HepG2 (cell line): Measurements from ENCODE around the gene RPS6KC1. TPM values are rescaled to one million over a fixed set of nuclear protein-coding genes. Genes with fewer than 3 reads are reported as not detected.
A peak's percentile ranks its signal among the peaks of the same experiment; 100 is the strongest.

Source experiments
- ATAD3A ChIP-seq: sonication (generic); formaldehyde crosslinking; IDR thresholded peaks from 2 replicates; pipeline ENCODE4 v1.4.0; 2020; ENCODE audit warnings: missing genetic modification reagents
- MTF1 ChIP-seq: sonication (generic); formaldehyde crosslinking; IDR thresholded peaks from 2 replicates; pipeline ENCODE4 v1.5.0; 2020; ENCODE audit warnings: missing genetic modification reagents
- MXD4 ChIP-seq: IDR thresholded peaks from 2 replicates; pipeline ENCODE4 v1.6.1; 2016; ENCODE audit warnings: mild to moderate bottlenecking, missing biosample characterization, missing genetic modification reagents
- MYC ChIP-seq: sonication (generic); formaldehyde crosslinking; IDR thresholded peaks from 2 replicates; pipeline ENCODE4 v1.9.0; 2021; ENCODE audit warnings: missing genetic modification reagents, borderline replicate concordance
- NFATC3 ChIP-seq: sonication (generic); formaldehyde crosslinking; IDR thresholded peaks from 2 replicates; pipeline ENCODE4 v1.5.1; 2020; ENCODE audit warnings: mild to moderate bottlenecking, missing genetic modification reagents
- PBX3 ChIP-seq: sonication (generic); formaldehyde crosslinking; IDR thresholded peaks from 2 replicates; pipeline ENCODE4 v1.8.1; 2023; ENCODE audit warnings: missing genetic modification reagents, inconsistent platforms, borderline replicate concordance
- SAFB2 ChIP-seq: sonication (generic); formaldehyde crosslinking; IDR thresholded peaks from 2 replicates; pipeline ENCODE4 v1.5.1; 2020; ENCODE audit warnings: missing genetic modification reagents, low read depth, mild to moderate bottlenecking, borderline replicate concordance
- ZBTB2 ChIP-seq: sonication (generic); formaldehyde crosslinking; IDR thresholded peaks from 2 replicates; pipeline ENCODE4 v1.8.0; 2022; ENCODE audit warnings: low read depth, missing genetic modification reagents
- ZC3H13 ChIP-seq: sonication (generic); formaldehyde crosslinking; IDR thresholded peaks from 2 replicates; pipeline ENCODE4 v1.8.1; 2023; ENCODE audit warnings: mild to moderate bottlenecking, missing genetic modification reagents, moderate library complexity
- ZMYM2 ChIP-seq: sonication (generic); formaldehyde crosslinking; IDR thresholded peaks from 2 replicates; pipeline ENCODE4 v1.8.0; 2022; ENCODE audit warnings: mild to moderate bottlenecking, missing genetic modification reagents
- ZNF138 ChIP-seq: sonication (generic); formaldehyde crosslinking; IDR thresholded peaks from 2 replicates; pipeline ENCODE4 v1.5.0; 2020; ENCODE audit warnings: mild to moderate bottlenecking, low read depth, missing genetic modification reagents
- ZNF337 ChIP-seq: sonication (generic); formaldehyde crosslinking; IDR thresholded peaks from 2 replicates; pipeline ENCODE4 v1.5.1; 2020; ENCODE audit warnings: missing genetic modification reagents, low read depth, mild to moderate bottlenecking, borderline replicate concordance
- ZNF350 ChIP-seq: sonication (generic); formaldehyde crosslinking; IDR thresholded peaks from 2 replicates; pipeline ENCODE4 v1.4.0; 2020; ENCODE audit warnings: mild to moderate bottlenecking, low read depth, missing genetic modification reagents, borderline replicate concordance
- polyA plus RNA-seq, 8 experiments: library from polyadenylated mRNA; depleted of rRNA in 3 of 8; stranded (reverse) in 7 of 8; unstranded in 1 of 8; fragments of >200 nt; fragmentation: Illumina TruSeq in 4 of 8; extraction: Trizol in 4 of 8; gene quantifications; 2 replicates each; pipeline versions ENCODE4 v1.2.1 to v1.2.3, GENCODE V29; 2011 to 2016; ENCODE audit warnings: low read depth in 4 of 8, missing spikeins in 1 of 8, mixed read lengths in 1 of 8; ENCODE audit not compliant: insufficient read depth in 1 of 8
- total RNA-seq, 5 experiments: library from RNA; depleted of rRNA; stranded (reverse); fragments of >200 nt; fragmentation: Illumina TruSeq; extraction: Trizol; gene quantifications; 2 replicates each; pipeline ENCODE4 v1.2.3, GENCODE V29; 2016; ENCODE audit warnings: low read depth in 1 of 5
- TF ChIP-seq, protein P1 (sequence below): sonication (generic); formaldehyde crosslinking; IDR thresholded peaks from 2 replicates; pipeline ENCODE4 v1.4.0; 2020; ENCODE audit warnings: missing genetic modification reagents, low read depth, mild to moderate bottlenecking, borderline replicate concordance
- TF ChIP-seq, protein P2 (sequence below): sonication (generic); formaldehyde crosslinking; IDR thresholded peaks from 2 replicates; pipeline ENCODE4 v1.5.0; 2020; ENCODE audit warnings: mild to moderate bottlenecking, missing genetic modification reagents, borderline replicate concordance
- TF ChIP-seq, protein P3 (sequence below): sonication (generic); formaldehyde crosslinking; IDR thresholded peaks from 2 replicates; pipeline ENCODE4 v1.4.0; 2020; ENCODE audit warnings: missing genetic modification reagents

RPS6KC1 gene
- total and polyA plus RNA-seq, 2 of the 13 experiments (the other 11 are each of a cell fraction or from before 2014, with no cell fraction given) = 11.0 to 25.2 TPM

DNA sequence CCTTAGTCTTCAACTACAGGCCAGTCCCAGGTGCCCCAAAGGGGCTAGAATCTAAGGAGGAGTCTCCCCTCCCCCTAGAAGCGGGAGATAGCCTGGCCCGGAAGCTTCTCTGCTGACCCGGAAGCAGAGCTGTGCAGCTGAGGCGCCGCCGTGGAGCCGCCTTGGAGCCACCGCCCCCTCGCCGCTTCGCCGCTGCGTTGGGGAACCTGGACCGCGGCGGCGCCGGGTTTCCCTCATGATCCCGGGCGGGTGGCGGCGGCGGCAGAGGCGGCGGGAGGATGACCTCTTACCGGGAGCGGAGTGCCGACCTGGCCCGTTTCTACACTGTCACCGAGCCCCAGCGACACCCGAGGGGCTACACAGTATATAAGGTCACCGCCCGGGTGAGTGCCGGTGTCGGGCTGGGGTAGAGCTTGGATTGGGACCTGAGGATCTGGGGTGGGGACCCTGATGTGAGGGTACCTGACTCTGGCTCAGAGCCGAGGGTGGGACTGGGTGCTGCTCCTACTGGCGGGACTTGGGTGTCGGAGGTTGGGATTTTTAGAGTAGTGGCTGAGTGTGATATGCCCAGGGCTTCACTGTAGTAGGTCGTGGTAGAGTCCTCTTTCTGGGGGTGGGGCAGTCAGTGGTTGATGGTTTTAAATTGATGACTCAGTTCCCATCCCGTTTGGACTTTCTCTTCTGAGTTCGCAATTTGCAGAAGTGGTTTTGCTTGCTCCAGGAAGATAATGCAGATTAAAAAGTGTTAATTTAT lies at the start of gene RPS6KC1 (continued):
- TF ChIP-seq ATAD3A (CRISPR knock-in tag) (no peak), ZNF337 (CRISPR knock-in tag) (no peak), ZMYM2 (CRISPR knock-in tag) (no peak), MTF1 (CRISPR knock-in tag) (no peak), SAFB2 (CRISPR knock-in tag) (no peak), ZBTB2 (CRISPR knock-in tag) (peak; percentile 85), ZNF350 (CRISPR knock-in tag) (peak; percentile 77; the same call in 1 of the 2 replicates), ZNF138 (CRISPR knock-in tag) (no peak), MXD4 (CRISPR knock-in tag) (0 out of 2 replicates have a peak, but pooled peaks have one; percentile 16), NFATC3 (CRISPR knock-in tag) (0 out of 2 replicates have a peak, but pooled peaks have one; percentile 53), ZC3H13 (no peak), MYC (CRISPR knock-in tag) (peak; percentile 60; the same call in 1 of the 2 replicates), PBX3 (CRISPR knock-in tag) (no peak)
- TF ChIP-seq, protein P1, sequence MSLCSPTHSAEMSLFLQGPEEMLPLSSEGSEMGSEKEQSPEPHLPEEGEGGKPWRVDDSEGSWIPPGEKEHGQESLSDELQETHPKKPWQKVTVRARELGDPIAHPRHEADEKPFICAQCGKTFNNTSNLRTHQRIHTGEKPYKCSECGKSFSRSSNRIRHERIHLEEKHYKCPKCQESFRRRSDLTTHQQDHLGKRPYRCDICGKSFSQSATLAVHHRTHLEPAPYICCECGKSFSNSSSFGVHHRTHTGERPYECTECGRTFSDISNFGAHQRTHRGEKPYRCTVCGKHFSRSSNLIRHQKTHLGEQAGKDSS = no peak
- TF ChIP-seq, protein P2, sequence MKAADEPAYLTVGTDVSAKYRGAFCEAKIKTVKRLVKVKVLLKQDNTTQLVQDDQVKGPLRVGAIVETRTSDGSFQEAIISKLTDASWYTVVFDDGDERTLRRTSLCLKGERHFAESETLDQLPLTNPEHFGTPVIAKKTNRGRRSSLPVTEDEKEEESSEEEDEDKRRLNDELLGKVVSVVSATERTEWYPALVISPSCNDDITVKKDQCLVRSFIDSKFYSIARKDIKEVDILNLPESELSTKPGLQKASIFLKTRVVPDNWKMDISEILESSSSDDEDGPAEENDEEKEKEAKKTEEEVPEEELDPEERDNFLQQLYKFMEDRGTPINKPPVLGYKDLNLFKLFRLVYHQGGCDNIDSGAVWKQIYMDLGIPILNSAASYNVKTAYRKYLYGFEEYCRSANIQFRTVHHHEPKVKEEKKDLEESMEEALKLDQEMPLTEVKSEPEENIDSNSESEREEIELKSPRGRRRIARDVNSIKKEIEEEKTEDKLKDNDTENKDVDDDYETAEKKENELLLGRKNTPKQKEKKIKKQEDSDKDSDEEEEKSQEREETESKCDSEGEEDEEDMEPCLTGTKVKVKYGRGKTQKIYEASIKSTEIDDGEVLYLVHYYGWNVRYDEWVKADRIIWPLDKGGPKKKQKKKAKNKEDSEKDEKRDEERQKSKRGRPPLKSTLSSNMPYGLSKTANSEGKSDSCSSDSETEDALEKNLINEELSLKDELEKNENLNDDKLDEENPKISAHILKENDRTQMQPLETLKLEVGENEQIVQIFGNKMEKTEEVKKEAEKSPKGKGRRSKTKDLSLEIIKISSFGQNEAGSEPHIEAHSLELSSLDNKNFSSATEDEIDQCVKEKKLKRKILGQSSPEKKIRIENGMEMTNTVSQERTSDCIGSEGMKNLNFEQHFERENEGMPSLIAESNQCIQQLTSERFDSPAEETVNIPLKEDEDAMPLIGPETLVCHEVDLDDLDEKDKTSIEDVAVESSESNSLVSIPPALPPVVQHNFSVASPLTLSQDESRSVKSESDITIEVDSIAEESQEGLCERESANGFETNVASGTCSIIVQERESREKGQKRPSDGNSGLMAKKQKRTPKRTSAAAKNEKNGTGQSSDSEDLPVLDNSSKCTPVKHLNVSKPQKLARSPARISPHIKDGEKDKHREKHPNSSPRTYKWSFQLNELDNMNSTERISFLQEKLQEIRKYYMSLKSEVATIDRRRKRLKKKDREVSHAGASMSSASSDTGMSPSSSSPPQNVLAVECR (CRISPR knock-in tag) = peak; percentile 94
- TF ChIP-seq, protein P3, sequence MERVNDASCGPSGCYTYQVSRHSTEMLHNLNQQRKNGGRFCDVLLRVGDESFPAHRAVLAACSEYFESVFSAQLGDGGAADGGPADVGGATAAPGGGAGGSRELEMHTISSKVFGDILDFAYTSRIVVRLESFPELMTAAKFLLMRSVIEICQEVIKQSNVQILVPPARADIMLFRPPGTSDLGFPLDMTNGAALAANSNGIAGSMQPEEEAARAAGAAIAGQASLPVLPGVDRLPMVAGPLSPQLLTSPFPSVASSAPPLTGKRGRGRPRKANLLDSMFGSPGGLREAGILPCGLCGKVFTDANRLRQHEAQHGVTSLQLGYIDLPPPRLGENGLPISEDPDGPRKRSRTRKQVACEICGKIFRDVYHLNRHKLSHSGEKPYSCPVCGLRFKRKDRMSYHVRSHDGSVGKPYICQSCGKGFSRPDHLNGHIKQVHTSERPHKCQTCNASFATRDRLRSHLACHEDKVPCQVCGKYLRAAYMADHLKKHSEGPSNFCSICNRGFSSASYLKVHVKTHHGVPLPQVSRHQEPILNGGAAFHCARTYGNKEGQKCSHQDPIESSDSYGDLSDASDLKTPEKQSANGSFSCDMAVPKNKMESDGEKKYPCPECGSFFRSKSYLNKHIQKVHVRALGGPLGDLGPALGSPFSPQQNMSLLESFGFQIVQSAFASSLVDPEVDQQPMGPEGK = 0 out of 2 replicates have a peak, but pooled peaks have one; percentile 50
